Parathyroid adenoma (tissue), 2 donors: Measurements from ENCODE around the gene ZRANB2.

ENCODE experiments used
- H2AFZ ChIP-seq: fragments of 300-600 bp; sonication (generic); one replicate; pipeline ENCODE4 v1.7.0; 2017; ENCODE audit warnings: antibody characterized with exemption, mild to moderate bottlenecking
- H3K27ac ChIP-seq: fragments of 300-600 bp; sonication (generic); one replicate; pipeline ENCODE4 v1.7.0; 2017
- H3K27me3 ChIP-seq: fragments of 300-600 bp; sonication (generic); one replicate; pipeline ENCODE4 v1.7.0; 2017; ENCODE audit warnings: low read length; ENCODE audit not compliant: control insufficient read depth, insufficient read depth
- H3K36me3 ChIP-seq: fragments of 300-600 bp; sonication (generic); one replicate; pipeline ENCODE4 v1.7.0; 2017; ENCODE audit warnings: low read length; ENCODE audit not compliant: control insufficient read depth, insufficient read depth
- H3K4me1 ChIP-seq: fragments of 300-600 bp; sonication (generic); one replicate; pipeline ENCODE4 v1.7.0; 2017; ENCODE audit warnings: control low read depth
- H3K4me2 ChIP-seq: fragments of 300-600 bp; sonication (generic); one replicate; pipeline ENCODE4 v1.7.0; 2017; ENCODE audit warnings: low read length
- H3K4me3 ChIP-seq: fragments of 300-600 bp; sonication (generic); one replicate; pipeline ENCODE4 v1.7.0; 2017; ENCODE audit warnings: low read depth, low read length
- H3K79me2 ChIP-seq: fragments of 300-600 bp; sonication (generic); one replicate; pipeline ENCODE4 v1.7.0; 2017; ENCODE audit warnings: control low read depth
- H3K9ac ChIP-seq: fragments of 300-600 bp; sonication (generic); one replicate; pipeline ENCODE4 v1.7.0; 2017; ENCODE audit warnings: mild to moderate bottlenecking
- H3K9me3 ChIP-seq: fragments of 300-600 bp; sonication (generic); one replicate; pipeline ENCODE4 v1.7.0; 2017; ENCODE audit warnings: low read length; ENCODE audit not compliant: control insufficient read depth
- CTCF ChIP-seq: fragments of 300-600 bp; sonication (generic); IDR thresholded peaks from one replicate; pipeline ENCODE4 v1.7.0; 2017; ENCODE audit warnings: antibody characterized with exemption, mild to moderate bottlenecking
- donor health status: primary hyperparathyroidism.

ZRANB2 gene

GRCh38 chr1:71072273-71072672 is 8.6 kb downstream of the ZRANB2 start:
- Histone ChIP-seq H3K9ac (no peak overlapping the region), H3K4me3 (no peak overlapping the region), H3K36me3 (no peaks in the 10 kb centered on the region), H3K4me1 (no peaks in the 10 kb centered on the region), H3K79me2 (no peaks in the 10 kb centered on the region), H3K27me3 (no peaks in the 10 kb centered on the region), H3K4me2 (no peak overlapping the region), H3K27ac (no peak overlapping the region), H2AFZ (no peak overlapping the region), H3K9me3 (no peaks in the 10 kb centered on the region)
- TF ChIP-seq CTCF = no peak

GRCh38 chr1:71071720-71072119 is 9.1 kb downstream of the ZRANB2 start:
- no peak for TF ChIP-seq CTCF

GRCh38 chr1:71068325-71069240 is 12.3 kb downstream of the ZRANB2 start:
- Histone ChIP-seq H3K27me3 (no peaks in the 10 kb centered on the region), H3K4me3 (no peak overlapping the region), H3K9ac (no peak overlapping the region), H3K4me1 (no peaks in the 10 kb centered on the region), H2AFZ (no peak overlapping the region), H3K36me3 (no peaks in the 10 kb centered on the region), H3K4me2 (no peak overlapping the region), H3K9me3 (no peaks in the 10 kb centered on the region), H3K79me2 (no peaks in the 10 kb centered on the region), H3K27ac (no peak overlapping the region)
- no peak for TF ChIP-seq CTCF

More at GRCh38 chr1:71071720-71072119, 9.1 kb downstream of the ZRANB2 start:
- no peaks in the 10 kb centered on the region for H3K79me2 ChIP-seq
- H3K4me2 ChIP-seq = no peak overlapping the region
- H3K4me3 ChIP-seq = no peak overlapping the region
- H2AFZ ChIP-seq = no peak overlapping the region
- H3K27ac ChIP-seq = no peak overlapping the region
- no peak overlapping the region for H3K9ac ChIP-seq
- H3K27me3 ChIP-seq = no peaks in the 10 kb centered on the region
- no peaks in the 10 kb centered on the region for H3K4me1 ChIP-seq
- H3K36me3 ChIP-seq = no peaks in the 10 kb centered on the region
- H3K9me3 ChIP-seq = no peaks in the 10 kb centered on the region

- no peak overlapping the region for H3K9ac ChIP-seq
- H3K4me2 ChIP-seq = no peak overlapping the region
- no peaks in the 10 kb centered on the region for H3K27me3 ChIP-seq
- no peaks in the 10 kb centered on the region for H3K36me3 ChIP-seq
- H3K4me3 ChIP-seq = no peak overlapping the region
- H3K9me3 ChIP-seq = no peaks in the 10 kb centered on the region
- no peaks in the 10 kb centered on the region for H3K79me2 ChIP-seq
- H3K27ac ChIP-seq = no peak overlapping the region
- H2AFZ ChIP-seq = no peak overlapping the region
- TF ChIP-seq CTCF = no peak
- no peaks in the 10 kb centered on the region for H3K4me1 ChIP-seq
Observed at GRCh38 chr1:71054791-71055190, 26.0 kb downstream of the ZRANB2 start.
